ENCODE data around the gene CHRNA4.

CHRNA4 gene

DNA sequence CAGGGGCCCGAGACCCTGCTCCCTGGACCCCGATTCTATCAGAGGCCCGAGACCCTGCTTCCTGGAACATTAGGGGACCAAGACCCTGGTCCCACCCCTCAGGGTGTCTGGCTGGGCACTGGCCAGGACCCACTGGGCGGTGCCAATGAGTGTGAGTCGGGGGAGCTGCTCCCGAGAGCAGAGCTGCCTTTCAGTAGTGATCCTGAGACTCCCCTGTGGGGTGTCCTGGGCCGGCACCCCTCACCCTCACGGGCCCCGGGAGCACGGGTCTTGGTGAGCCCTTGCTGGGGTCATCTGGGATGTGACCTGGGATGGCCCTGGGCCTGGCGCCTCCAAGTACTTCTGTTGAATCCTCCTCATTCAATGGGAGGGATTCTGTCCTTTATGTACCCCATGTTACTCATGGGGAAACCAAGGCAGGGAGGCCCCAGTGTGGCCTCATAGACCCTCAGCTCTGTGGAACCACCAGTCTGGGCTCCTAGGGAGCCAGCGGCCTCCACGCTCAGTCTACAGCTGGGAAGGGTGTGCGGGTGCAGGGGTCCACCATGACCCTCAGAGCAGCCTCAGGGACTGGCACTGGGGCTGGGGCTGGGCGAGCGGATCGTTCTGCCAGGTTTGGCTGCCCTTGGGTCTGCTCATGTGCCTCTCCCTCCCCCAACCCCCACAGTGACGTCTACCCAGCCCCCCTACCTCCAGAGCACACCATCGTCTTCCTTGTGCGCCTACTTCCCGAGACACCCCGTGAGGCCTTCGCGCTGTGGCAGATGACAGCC is 42.6 kb downstream of the CHRNA4 start:
- no peak for DNase-seq

DNA sequence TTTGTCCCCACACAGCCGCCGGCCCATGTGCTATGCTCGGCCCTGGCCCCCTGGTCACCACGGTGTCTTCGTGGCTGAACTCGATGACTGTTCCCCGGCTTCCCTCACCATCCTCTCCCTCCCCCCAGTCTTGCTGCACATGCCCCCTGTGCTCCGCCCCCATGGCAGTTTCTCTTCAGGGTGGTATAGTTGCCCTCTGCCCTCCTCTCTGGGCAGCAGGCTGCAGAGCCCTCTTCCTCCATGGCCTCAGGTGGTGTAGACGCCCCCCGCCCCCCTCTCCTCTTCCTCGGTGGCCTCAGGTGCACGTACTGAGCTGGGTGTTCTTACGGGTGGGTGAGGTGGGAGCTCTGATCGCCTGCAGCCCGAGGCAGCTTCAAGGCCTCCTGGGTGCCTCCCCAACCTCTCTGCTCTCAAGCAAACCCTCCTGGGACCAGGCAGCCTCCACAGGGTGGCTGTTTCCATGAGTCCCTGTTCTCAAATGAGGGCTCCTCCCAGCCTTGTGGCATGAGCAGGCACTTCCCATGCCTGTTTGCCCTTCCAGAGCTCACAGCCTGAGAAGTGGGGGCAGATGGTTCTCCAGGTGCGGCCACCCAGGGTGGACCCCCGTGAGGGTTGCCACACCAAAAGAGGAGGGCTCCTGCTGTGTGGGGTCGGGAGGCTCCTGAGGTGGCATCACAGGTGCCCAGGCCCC is 43.4 kb downstream of the CHRNA4 start:
- DNase-seq: no peak

DNA sequence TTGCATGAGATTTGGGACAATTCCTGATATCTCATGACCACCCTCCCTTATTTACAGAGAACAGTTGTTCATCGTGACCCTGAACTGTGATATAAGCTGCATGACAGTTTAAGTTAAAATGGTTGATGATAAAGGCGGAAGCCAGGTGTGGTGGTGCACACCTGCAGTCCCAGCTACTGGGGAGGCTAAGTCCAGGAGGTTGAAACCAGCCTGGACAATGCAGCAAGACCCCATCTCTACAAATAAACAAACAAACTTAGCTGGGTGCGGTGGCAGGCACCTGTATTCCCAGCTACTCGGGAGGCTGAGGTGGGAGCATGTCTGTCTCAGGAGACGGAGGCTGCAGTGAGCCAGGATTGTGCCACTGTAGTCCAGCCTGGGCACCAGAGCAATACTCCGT is 44.1 kb downstream of the CHRNA4 start:
- DNase-seq: no peak

DNA sequence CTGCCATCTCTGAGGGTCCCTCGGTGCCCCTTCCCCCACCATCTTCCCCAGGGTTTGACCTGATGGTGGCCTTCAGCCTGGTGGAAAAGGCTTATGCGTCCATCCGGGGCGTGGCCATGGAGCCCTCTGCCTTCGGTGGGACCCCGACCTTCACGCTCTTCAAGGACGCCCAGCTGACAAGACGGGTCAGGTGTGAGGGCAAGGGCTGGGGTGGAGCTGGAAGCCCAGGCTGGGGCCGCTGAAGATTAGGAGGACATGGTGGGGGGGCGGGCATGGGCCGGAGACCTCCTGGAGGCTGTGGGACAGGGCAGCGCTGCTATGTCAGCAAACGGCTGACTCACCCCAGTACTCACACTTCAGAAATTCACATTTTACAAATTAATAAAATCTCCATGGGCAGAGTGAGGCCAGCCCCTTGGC is 44.6 kb downstream of the CHRNA4 start:
- DNase-seq: no peak

- no peak for DNase-seq
Observed at GRCh38 chr20:63315731-63316491, 45.2 kb downstream of the CHRNA4 start.

GRCh38 chr20:63315240-63315689 is 45.9 kb downstream of the CHRNA4 start:
- DNase-seq: no peak

GRCh38 chr20:63314566-63315239 is 46.4 kb downstream of the CHRNA4 start:
- DNase-seq: no peak

DNA sequence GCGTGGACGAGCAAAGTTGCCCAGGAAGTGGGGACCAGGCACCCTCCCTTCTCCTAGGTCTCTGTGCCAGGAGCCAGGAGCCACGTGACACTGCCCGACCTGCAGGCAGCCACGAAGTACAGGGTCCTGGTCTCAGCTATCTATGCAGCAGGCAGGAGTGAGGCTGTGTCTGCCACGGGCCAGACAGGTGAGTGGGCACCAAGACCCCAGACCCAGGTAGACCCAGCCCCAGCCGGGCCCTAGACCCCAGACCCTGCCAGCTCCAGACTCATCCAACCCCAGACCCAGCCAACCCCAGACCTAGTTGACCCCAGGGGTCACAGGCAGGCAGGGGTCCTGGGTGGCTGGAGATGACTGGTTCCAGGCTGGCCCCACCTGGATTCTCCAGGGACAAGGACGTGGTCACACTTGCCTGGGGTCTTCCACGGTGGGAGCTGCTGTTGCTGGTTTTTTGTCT is 47.1 kb downstream of the CHRNA4 start:
- no peak for DNase-seq

DNA sequence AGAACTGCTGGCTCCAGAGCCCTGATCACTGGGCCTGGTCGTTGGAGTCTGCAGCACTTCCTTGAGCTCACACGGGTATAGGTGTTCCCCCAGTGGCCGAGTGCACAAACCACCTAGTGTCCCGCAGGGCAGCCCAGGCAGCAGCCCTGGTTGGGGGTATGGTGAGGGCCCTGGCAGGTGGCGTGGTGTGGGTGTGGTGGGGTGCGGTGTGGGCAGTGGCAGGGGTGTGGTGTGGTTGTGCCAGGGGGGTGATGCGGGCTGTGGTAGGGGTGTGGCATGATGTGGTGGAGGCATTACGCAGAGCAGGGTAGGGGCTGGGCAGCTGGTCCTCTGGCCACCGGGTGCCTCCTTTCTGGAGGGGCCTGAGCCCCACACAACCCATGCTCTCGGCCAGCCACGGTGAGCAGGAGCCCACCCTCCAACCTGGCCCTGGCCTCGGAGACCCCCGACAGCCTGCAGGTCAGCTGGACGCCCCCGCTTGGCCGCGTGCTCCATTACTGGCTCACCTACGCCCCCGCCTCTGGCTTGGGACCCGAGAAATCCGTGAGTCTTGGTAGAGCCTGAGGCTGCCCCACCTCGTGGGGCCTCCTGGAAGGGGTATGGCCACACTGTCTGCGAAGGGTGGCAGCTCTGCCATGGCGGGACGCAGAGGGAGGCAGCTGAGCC is 47.7 kb downstream of the CHRNA4 start:
- no peak for DNase-seq

DNA sequence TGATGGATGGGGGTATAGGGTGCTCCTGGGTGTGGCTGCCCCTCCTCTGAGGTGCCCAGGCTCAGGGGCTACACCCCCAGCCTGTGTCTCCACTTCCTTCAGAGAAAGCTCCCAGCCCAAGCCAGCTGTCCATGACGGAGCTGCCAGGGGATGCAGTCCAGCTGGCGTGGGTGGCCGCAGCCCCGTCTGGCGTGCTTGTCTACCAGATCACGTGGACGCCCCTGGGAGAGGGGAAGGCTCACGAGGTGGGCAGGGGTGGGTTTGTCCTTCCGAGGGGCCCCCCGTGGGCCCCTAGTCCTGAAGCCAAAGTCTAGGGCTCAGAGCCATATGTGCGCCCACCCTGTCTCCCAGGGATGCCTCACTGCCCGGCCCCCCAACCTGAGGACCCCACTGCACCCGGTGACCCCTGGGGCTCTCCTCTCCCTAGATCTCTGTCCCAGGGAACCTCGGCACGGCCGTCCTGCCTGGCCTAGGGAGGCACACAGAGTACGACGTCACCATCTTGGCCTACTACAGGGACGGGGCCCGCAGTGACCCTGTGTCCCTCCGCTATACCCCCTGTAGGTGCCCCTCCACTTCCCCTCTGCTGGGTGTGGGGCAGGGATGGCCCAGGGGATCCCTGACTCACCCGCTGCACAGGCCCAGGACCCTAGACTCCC is 48.3 kb downstream of the CHRNA4 start:
- no peak for DNase-seq

GRCh38 chr20:63312273-63312672 is 48.9 kb downstream of the CHRNA4 start:
- no peak for DNase-seq

DNA sequence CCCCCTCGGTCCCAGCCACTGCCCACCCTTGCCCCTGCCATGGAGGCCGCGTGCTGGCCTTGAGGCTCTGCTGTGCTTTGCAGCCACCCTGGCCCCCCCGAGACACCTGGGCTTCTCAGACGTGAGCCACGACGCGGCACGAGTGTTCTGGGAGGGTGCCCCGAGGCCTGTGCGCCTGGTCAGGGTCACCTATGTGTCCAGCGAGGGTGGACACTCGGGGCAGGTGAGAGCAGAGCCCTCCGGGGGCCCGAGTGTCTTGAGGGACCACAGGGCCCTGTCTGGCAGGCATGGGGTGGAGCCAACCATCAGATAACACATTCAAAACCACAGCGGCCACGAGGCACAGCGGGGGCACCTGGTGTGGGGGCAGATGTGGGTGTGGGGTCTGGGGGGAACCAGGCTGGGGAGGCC is 49.3 kb downstream of the CHRNA4 start:
- no peak for DNase-seq

GRCh38 chr20:63311186-63311832 is 49.8 kb downstream of the CHRNA4 start:
- DNase-seq: no peak

- no peak for DNase-seq
Observed at GRCh38 chr20:63310265-63310991, 50.7 kb downstream of the CHRNA4 start.

DNA sequence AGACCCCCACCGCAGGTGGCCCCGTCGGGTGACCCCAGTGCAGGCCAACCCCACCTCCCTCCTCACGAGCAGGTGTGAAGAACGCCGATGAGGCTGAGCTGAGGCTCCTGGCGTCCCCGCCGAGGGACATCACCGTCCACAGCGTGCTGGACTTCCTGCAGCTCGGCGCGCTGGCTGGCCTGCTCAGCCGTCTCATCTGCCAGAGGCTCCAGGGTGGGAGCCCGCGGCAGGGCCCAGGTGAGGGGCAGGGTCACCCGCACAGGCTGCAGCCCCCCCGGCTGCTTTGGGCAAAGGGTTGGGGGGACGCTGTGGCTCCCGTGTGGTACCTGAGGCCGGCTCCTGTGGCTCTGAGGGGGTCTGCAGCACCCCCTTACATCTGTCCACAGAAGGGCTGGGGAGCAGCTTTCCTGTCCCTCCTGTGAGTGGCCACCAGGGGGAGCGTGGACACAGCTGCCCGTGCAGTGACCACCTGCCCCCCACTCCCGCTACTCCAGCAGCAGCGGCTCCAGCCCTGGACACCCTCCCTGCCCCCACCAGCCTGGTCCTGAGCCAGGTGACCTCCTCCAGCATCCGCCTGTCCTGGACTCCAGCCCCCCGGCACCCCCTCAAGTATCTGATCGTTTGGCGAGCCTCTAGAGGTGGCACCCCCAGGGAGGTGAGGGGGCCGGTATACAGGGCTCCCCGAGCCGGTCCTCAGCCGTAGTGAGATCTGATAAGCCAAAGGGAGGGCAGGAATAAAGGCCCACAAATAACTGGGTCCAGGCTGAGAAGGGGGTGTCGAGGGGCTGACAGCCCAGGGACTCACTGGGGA is 51.7 kb downstream of the CHRNA4 start:
- no peak for DNase-seq

DNA sequence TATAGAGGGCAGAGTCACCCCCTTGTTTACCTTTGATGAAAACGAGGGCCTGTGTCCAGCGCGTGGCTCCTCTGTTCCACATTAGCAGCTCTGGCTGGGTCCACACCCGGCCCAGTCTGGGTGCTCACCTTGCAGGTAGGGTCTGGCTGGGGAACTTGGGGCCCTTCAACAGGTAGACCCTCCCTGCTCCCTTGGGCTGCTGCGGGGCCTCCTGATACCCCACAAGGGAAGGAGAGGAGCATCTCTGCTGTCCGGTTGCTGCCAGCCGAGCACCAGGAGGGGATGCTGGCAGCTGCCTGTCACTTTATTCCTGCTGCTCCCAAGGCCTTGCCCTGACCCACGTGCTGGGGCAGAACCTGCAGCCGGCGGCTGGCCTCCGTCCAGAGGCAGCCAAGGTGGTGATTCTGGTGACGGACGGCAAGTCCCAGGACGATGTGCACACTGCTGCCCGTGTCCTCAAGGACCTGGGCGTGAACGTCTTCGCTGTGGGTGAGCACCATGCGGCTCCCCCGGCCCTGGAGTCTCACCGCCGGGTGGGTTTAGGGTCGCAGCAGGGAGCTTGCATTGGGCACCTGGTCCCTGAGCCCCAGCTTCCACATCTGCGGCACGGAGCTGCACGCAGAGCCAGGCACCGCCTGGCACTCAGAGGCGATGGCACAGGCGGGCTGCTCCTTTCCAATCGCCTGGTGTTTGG is 52.8 kb downstream of the CHRNA4 start:
- no peak for DNase-seq

- DNase-seq: no peak
Observed at GRCh38 chr20:63307538-63308217, 53.5 kb downstream of the CHRNA4 start.
